ENCODE measurements around the gene ORAI2.
"Not testable (repeated sequence)": the region's sequence is repeated elsewhere in the genome, so short reads cannot be mapped to it uniquely, and the experiment has no call there.

The ORAI2 gene

DNA sequence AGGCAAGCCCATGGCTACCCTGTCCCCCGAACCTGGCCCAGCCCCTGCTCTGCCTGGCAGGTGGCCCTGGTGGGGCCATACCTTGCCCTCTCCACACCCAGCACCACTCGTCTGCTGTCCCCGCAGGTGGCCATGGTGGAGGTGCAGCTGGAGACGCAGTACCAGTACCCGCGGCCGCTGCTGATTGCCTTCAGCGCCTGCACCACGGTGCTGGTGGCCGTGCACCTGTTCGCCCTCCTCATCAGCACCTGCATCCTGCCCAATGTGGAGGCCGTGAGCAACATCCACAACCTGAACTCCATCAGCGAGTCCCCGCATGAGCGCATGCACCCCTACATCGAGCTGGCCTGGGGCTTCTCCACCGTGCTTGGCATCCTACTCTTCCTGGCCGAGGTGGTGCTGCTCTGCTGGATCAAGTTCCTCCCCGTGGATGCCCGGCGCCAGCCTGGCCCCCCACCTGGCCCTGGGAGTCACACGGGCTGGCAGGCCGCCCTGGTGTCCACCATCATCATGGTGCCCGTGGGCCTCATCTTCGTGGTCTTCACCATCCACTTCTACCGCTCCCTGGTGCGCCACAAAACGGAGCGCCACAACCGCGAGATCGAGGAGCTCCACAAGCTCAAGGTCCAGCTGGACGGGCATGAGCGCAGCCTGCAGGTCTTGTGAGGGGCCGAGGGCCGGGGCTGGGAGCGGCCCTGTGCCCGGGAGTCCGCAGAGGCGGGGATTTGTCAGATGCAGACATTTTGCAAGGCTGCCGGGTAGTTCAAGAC lies 13.2 kb downstream of the ORAI2 start:
- DNase-seq (ENCODE audit: low read depth): no peak

- DNase-seq (ENCODE audit: low read depth): no peak
These were observed 13.9 kb downstream of the ORAI2 start for GRCh38 chr7:102447311-102447710.

DNA sequence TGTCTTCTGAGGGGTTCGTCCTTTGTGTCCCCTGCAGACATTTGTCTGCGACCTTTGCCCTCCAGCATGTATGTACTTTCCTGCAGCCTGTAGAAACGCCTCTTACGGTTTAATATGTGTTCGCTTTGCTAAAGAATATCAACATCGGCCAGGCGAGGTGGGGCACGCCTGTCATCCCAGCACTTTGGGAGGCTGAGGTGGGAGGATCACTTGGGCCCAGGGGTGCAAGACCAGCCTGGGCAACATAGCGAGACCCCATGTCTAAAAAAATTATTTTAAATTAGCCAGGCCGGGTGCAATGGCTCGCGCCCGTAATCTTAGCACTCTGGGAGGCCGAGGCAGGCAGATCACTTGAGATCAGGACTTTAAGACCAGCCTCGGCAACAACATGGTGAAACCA lies 15.8 kb downstream of the ORAI2 start:
- DNase-seq (ENCODE audit: low read depth): no peak

GRCh38 chr7:102450242-102450641 lies 16.9 kb downstream of the ORAI2 start:
- DNase-seq (ENCODE audit: low read depth): peak; percentile 37

DNA sequence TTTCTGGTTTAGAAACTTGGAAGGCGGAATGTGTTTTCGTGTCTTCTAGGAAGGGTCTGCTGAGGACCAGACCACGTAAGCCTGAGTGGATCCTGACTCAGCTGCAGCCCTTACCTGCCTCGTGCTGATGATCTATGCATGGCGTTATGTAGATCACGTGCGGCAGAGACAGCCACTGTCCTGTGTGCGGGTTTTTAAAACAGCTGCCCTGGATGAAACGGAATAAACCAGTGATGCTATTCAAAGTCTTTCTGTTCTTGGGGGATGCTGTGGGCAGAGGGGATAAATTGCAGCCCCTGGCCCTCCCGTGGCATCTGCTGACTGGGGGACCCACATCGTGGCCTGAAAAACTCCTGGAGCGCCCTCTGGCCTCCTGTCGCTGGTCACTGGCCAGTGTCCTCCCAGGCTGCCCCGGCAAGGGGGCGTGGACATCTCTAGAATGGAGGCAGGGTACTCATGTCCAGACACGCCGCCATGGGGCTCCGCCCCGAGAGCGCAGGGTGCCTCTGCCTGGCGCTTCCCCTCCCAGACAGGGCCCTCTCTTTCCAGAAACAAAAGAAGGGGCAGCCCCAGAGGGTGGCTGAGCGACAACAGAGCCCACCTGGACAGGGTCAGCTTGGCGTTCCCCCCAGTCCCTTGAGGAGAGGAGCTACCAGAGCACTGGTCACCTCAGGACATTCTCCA lies 18.1 kb downstream of the ORAI2 start:
- DNase-seq (ENCODE audit: low read depth): no peak

- no peak for DNase-seq (ENCODE audit: low read depth)
These were observed 19.1 kb downstream of the ORAI2 start for GRCh38 chr7:102452451-102452850.

- no peak for DNase-seq (ENCODE audit: low read depth)
These were observed 19.9 kb downstream of the ORAI2 start for GRCh38 chr7:102453319-102453718.

- DNase-seq (ENCODE audit: low read depth): no peak
These were observed 21.1 kb downstream of the ORAI2 start for GRCh38 chr7:102454468-102454867.

- not testable (repeated sequence) for DNase-seq (ENCODE audit: low read depth)
These were observed 21.6 kb downstream of the ORAI2 start for GRCh38 chr7:102454932-102455331.

GRCh38 chr7:102455596-102455995 lies 22.2 kb downstream of the ORAI2 start:
- DNase-seq (ENCODE audit: low read depth): no peak

DNA sequence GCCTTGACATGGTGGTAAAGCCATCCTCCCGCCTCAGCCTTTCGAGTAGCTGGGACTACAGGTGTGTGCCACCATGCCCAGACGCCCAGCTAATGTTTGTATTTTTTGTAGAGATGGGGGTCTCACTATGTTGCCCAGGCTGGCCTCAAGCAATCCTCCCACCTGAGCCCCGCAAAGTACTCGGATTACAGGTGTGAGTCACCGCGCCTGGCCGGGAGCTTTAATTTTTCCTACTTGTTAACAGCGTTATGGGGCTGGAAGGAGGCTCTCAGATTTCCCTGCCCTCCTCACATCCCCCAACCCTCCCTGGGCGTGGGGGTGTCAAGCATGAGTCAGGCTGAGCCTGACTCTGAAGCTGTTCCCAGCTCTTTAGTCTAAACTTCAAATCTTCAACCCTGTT lies 23.0 kb downstream of the ORAI2 start:
- no peak for DNase-seq (ENCODE audit: low read depth)

DNA sequence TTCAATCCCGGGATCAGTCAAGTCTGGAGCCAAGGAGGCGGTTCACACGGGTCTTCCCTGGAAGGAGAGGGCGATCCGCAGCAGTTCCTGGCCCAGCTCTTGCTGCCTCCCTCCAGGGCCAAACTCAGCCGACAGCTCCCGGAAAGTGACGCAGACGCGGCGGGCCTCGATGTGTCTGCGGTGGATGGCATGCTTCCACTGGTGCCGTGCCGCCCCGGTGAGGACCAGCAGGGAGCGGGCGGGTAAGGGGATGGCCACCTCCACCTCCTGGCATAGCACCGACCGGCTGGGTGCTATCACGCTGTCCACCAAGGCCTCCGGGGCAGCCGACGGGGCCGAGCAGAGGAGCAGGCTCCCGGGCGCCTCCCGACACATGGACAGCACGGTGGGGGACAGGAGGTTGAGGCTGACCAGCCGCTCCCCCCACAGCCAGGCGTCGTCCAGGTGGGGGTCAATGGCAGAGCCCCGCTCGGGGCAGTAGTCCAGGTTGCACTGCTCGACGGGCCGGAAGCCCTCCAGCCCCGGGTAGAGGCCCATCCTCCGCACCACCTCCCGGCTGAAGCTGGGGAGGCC lies 24.1 kb downstream of the ORAI2 start:
- no peak for DNase-seq (ENCODE audit: low read depth)

- DNase-seq (ENCODE audit: low read depth): no peak
These were observed 26.0 kb downstream of the ORAI2 start for GRCh38 chr7:102459221-102459844.

GRCh38 chr7:102460467-102460866 lies 27.1 kb downstream of the ORAI2 start:
- DNase-seq (ENCODE audit: low read depth): no peak

- no peak for DNase-seq (ENCODE audit: low read depth)
These were observed 30.6 kb downstream of the ORAI2 start for GRCh38 chr7:102463841-102464576.

DNA sequence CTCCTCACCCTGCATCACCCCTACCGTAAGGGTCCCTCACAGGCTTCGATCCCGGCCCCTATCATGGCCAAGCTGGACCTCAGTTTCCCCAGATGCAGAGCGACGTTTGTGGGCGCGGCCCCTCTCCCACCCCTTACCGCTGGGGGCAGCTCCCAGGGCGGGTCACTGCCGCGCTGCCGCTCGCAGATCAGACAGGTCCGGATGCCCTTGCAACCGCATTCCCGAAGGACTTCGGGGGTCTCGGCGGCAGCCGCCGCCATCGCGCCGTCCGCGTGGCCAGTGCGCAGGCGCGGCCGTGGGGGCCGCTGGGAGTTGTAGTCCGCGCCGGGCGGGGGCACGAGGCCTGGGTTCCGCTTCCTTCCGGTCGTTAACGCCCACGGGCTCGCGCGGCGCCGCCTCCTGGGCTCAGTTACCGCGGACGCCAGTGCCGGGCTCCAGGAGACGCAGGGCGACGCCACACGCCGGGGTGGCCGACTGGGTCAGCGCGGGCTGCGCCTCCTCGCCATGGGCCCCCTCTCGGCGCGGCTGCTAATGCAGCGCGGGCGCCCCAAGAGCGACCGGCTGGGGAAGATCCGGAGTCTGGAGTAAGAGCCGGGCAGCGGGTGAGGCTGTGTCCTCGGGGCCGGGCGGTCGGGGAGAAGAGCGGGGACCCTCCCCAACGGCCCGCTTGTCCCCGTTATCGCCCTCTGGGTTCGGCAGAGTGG lies 31.4 kb downstream of the ORAI2 start, which contains the start of the genes ALKBH4 and LRWD1:
TSS of gene ALKBH4 (minus strand) at position 287 of the 704 bp plus-strand sequence. CDS start at position 260, 27 bp downstream.
TSS of gene LRWD1 (plus strand) at position 408 of the 704 bp plus-strand sequence. CDS start at position 505, 97 bp downstream.
- DNase-seq (ENCODE audit: low read depth): peak; percentile 94

DNA sequence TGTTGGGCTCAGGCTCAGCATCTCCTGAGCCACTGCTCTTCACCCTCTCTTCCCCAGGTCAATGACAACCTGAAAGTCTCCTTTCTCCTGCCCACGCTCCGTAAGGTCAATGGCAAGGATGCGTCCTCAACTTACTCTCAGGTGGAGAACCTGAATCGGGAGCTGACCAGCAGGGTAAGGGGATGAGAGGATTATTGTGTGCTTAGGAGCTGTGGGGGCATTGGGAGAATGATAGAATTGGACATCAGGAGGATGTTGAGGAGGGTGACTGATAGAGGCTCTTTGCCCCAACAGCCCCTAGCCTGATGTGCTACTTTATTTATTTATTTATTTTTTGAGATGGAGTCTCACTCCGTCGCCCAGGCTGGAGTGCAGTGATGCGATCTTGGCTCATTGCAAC lies 32.7 kb downstream of the ORAI2 start:
- no peak for DNase-seq (ENCODE audit: low read depth)

DNA sequence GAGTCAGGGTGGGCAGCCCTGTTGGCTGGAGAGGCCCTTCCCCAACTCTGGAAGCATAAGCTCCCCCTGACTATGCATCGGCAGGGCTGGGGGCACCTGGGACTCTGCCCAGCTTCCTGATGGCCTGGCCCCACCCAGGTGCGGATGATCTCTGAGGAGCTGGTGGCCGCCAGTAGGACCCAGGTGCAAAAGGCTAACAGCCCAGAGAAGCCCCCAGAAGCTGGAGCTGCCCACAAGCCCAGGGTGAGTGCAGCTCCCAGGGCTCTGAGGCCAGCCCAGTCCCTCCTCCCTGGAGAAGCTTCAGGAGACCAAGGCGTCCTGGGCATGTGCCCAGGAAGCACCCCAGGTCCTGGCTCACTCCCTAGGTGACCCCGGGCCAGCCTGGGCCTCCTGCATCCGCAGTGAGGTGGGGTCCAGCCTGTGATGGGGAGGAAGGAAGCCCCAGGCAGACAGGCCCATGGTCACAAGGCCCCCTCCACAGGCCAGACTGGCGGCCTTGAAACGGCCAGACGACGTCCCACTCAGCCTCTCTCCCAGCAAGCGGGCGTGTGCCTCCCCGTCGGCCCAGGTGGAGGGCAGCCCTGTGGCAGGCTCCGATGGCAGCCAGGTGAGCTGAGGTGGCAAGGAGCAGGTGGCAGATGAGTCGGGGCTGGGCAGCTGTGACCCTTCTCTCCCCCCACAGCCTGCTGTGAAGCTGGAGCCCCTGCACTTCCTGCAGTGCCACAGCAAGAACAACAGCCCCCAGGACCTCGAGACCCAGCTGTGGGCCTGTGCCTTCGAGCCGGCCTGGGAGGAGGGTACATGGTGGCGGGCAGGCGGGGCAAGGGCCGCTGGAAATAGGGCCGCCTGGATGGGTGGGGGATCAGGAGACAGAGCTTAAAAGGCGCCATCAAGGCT lies 34.5 kb downstream of the ORAI2 start:
- DNase-seq (ENCODE audit: low read depth): no peak

- DNase-seq (ENCODE audit: low read depth): no peak
These were observed 35.3 kb downstream of the ORAI2 start for GRCh38 chr7:102468478-102469350.
